OCI-LY7 (cell line): ENCODE results near the gene CNOT4. TPM values are rescaled to one million over a fixed set of nuclear protein-coding genes. Genes with fewer than 3 reads are reported as not detected.

ENCODE experiments used
- BruUV-seq: library from RNA; stranded (reverse); fragments of 400-500 nt; replicated peaks from 2 replicates; lab custom pipeline; 2021; lab: Mats Ljungman, UMichigan
- CTCF ChIA-PET: fragments of 300-600 bp; sonication (Branson Sonifier 250); formaldehyde crosslinking; loops from one replicate; lab custom pipeline; 2022; ENCODE audit warnings: antibody characterized with exemption; ENCODE audit not compliant: unreplicated experiment; lab: Charles Lee
- POLR2A ChIA-PET: fragments of 300-600 bp; sonication (Branson Sonifier 250); formaldehyde crosslinking; loops from one replicate; lab custom pipeline; 2022; ENCODE audit warnings: antibody characterized with exemption; lab: Charles Lee
- DNase-seq: peaks from one replicate; pipeline ENCODE4 v3.0.0-alpha.2; 2015; ENCODE audit warnings: low spot score
- H2AFZ ChIP-seq: fragments of 200-600 bp; sonication (generic), shearing (Covaris generic); 2 replicates; pipeline ENCODE4 v1.6.1; 2014; ENCODE audit warnings: mild to moderate bottlenecking, antibody characterized with exemption, low read length, moderate library complexity
- H3K27ac ChIP-seq: fragments of 200-600 bp; sonication (generic); 2 replicates; pipeline ENCODE4 v1.5.1; 2014; ENCODE audit warnings: mixed run types, low read depth, mild to moderate bottlenecking, moderate library complexity, low read length, inconsistent platforms; ENCODE audit not compliant: poor library complexity, severe bottlenecking
- H3K36me3 ChIP-seq: fragments of 200-600 bp; sonication (generic); 2 replicates; pipeline ENCODE4 v1.6.1; 2014; ENCODE audit warnings: mild to moderate bottlenecking, antibody characterized with exemption, low read length, moderate library complexity, mixed read lengths; ENCODE audit not compliant: insufficient read depth
- H3K4me1 ChIP-seq: fragments of 200-600 bp; sonication (generic); 2 replicates; pipeline ENCODE4 v1.5.1; 2014; ENCODE audit warnings: mild to moderate bottlenecking, low read length; ENCODE audit not compliant: insufficient read depth, poor library complexity, severe bottlenecking
- H3K4me2 ChIP-seq: fragments of 200-600 bp; sonication (generic); 2 replicates; pipeline ENCODE4 v1.6.1; 2014; ENCODE audit warnings: mild to moderate bottlenecking, low read length
- H3K4me3 ChIP-seq: fragments of 200-600 bp; sonication (generic); 2 replicates; pipeline ENCODE4 v1.5.1; 2014; ENCODE audit warnings: mild to moderate bottlenecking, low read depth, low read length; ENCODE audit not compliant: poor library complexity, severe bottlenecking
- H3K79me2 ChIP-seq: fragments of 200-600 bp; sonication (generic); 2 replicates; pipeline ENCODE4 v1.6.1; 2016; ENCODE audit warnings: low read depth, mild to moderate bottlenecking, low read length, moderate library complexity, mixed read lengths; ENCODE audit not compliant: insufficient read depth
- H3K9me2 ChIP-seq: fragments of 200-600 bp; sonication (generic); 2 replicates; pipeline ENCODE4 v1.6.1; 2016; ENCODE audit warnings: mild to moderate bottlenecking, low read length, mixed read lengths; ENCODE audit not compliant: insufficient read depth
- H3K9me3 ChIP-seq: fragments of 200-600 bp; sonication (generic); 2 replicates; pipeline ENCODE4 v1.6.1; 2014; ENCODE audit warnings: mild to moderate bottlenecking, mixed run types, low read length, mixed read lengths
- H4K20me1 ChIP-seq: fragments of 200-600 bp; sonication (generic); 2 replicates; pipeline ENCODE4 v1.6.1; 2014; ENCODE audit warnings: mild to moderate bottlenecking, antibody characterized with exemption, low read length, moderate library complexity, mixed read lengths; ENCODE audit not compliant: insufficient read depth
- CTCF ChIP-seq: fragments of 200-600 bp; sonication (generic); conservative IDR thresholded peaks from 2 replicates; pipeline ENCODE4 v1.5.1; 2014; ENCODE audit warnings: mild to moderate bottlenecking, antibody characterized with exemption, low read length, moderate library complexity, mixed read lengths
- EZH2phosphoT487 ChIP-seq: fragments of 200-600 bp; sonication (generic); IDR thresholded peaks from 2 replicates; pipeline ENCODE4 v1.6.1; 2018; ENCODE audit warnings: low read depth, borderline replicate concordance, mild to moderate bottlenecking, mixed run types, antibody characterized with exemption, low read length, moderate library complexity, mixed read lengths
- intact Hi-C: fragments of 100-400 bp; cut with micrococcal nuclease; formaldehyde crosslinking; loops from one replicate; pipeline ENCODE4 v1.10.0; 2022; ENCODE audit not compliant: unreplicated experiment
- total RNA-seq, 2 experiments: library from RNA; depleted of rRNA in 1 of 2; stranded (reverse); fragments of >200 nt in 1 of 2; shearing (Covaris generic) in 1 of 2; gene quantifications; 2 replicates each; pipeline ENCODE4 v1.2.3, GENCODE V29; 2014 to 2022

Gene CNOT4
- total RNA-seq, 2 experiments from 2014 or later = 18.7 to 21.9 TPM

DNA sequence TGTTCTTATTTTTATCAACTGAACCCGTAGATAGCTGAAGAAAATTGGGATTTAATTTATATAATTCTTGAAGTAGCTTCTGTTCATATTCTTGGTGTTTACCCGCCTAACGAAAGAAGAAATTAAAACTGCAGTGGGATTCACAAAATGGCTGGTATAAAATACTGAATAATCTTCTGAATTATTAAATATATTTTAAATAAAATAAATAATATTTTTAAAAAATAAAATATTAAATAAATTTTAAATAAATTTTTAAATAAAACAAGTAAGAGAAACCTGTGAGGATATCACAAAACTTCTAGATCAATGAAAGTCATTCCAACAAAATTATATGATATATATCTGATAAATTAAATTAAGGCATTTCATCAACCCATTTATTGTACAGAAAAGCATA, 99.4 kb downstream of the CNOT4 start:
- Histone ChIP-seq H3K27ac (no peak overlapping the region), H3K79me2 (no peaks in the 10 kb centered on the region), H3K36me3 (peaks cover 43% of the 10 kb centered on the region; the same call in 1 of the 2 replicates), H3K9me2 (no peaks in the 10 kb centered on the region), H3K4me2 (no peak overlapping the region), H4K20me1 (no peaks in the 10 kb centered on the region; the same call in 1 of the 2 replicates), H3K9me3 (no peaks in the 10 kb centered on the region), H3K4me3 (no peak overlapping the region), H3K4me1 (no peaks in the 10 kb centered on the region), H2AFZ (no peak overlapping the region)
- no peak for TF ChIP-seq CTCF
- TF ChIP-seq EZH2phosphoT487 = no peak
- intact Hi-C loops = no loop called here
- no TSS peak for BruUV-seq
- POLR2A ChIA-PET = interaction anchor here (0.7 kb wide), 1 partner anchor 208 kb away, joined by 3 read pairs; no protein-coding TSS in a partner anchor
- CTCF ChIA-PET = no interaction called here
- no peak for DNase-seq

DNA sequence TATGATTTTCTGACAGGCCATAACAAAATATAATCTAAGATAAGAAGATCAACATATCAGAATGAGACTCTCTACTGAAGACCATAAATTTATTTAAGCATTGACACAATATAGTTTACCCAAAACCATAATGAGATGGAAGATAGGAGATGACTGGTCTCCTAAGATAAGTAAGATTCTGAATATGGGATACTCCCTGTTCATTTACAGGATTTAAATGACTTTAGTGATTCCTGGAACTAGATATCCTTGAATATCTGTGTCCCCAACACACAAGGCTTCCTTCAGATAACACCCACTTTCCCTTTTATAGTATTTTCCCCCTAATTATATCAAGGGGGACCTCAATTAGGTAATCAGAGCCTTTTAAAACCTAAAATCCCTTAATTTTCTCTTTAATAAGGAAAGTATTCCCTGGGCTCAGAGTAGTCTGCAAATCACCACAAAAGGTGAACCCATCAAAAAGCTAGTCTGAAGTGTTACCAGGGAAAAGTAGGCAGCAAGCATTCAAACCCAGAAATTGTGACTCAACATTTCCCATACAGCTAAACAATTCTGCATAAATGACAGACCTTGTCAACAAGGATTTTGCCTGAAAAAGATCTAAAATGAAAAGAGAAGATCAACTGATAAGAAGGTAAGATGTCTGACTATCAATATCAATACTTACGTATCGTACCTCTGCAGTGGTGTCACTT, 99.9 kb downstream of the CNOT4 start:
- H3K9me3 ChIP-seq = no peaks in the 10 kb centered on the region
- H4K20me1 ChIP-seq = no peaks in the 10 kb centered on the region; the same call in 1 of the 2 replicates
- H3K4me1 ChIP-seq = no peaks in the 10 kb centered on the region
- CTCF ChIA-PET = no interaction called here
- intact Hi-C loops = no loop called here
- H3K4me3 ChIP-seq = no peak overlapping the region
- peaks cover 43% of the 10 kb centered on the region; the same call in 1 of the 2 replicates for H3K36me3 ChIP-seq
- no peak for DNase-seq
- H3K9me2 ChIP-seq = no peaks in the 10 kb centered on the region
- H3K4me2 ChIP-seq = no peak overlapping the region
- no peak overlapping the region for H2AFZ ChIP-seq
- POLR2A ChIA-PET = interaction anchor here (0.7 kb wide), 1 partner anchor 208 kb away, joined by 3 read pairs; no protein-coding TSS in a partner anchor
- no peaks in the 10 kb centered on the region for H3K79me2 ChIP-seq
- H3K27ac ChIP-seq = no peak overlapping the region
- TF ChIP-seq CTCF = no peak
- no peak for TF ChIP-seq EZH2phosphoT487
- no TSS peak for BruUV-seq

GRCh38 chr7:135407884-135408283, 102.0 kb downstream of the CNOT4 start:
- no peaks in the 10 kb centered on the region for H3K4me1 ChIP-seq
- H3K9me2 ChIP-seq = no peaks in the 10 kb centered on the region
- BruUV-seq = no TSS peak
- intact Hi-C loops = no loop called here
- no peaks in the 10 kb centered on the region for H4K20me1 ChIP-seq
- no peak overlapping the region for H2AFZ ChIP-seq
- no peak for DNase-seq
- H3K4me3 ChIP-seq = no peak overlapping the region
- no peaks in the 10 kb centered on the region for H3K9me3 ChIP-seq
- H3K27ac ChIP-seq = no peak overlapping the region
- ChIA-PET POLR2A (interaction anchor here (1.2 kb wide), 1 partner anchor 168 kb away, joined by 3 read pairs; no protein-coding TSS in a partner anchor), CTCF (no interaction called here)
- TF ChIP-seq EZH2phosphoT487 (no peak), CTCF (no peak)
- H3K36me3 ChIP-seq = peaks cover 29% of the 10 kb centered on the region; the same call in 1 of the 2 replicates
- H3K79me2 ChIP-seq = no peaks in the 10 kb centered on the region
- no peak overlapping the region for H3K4me2 ChIP-seq
